ENCODE measurements around the gene MUL1.

The MUL1 gene

GRCh38 chr1:20493839-20494608, 13.9 kb downstream of the MUL1 start (continued):
- TF ChIP-seq ZBTB20 (tag by site-specific recombination; IDR thresholded peaks at IDR 0.05) (no peak), OVOL3 (tag by site-specific recombination; IDR thresholded peaks at IDR 0.05) (no peak), ZNF280C (tag by site-specific recombination; IDR thresholded peaks at IDR 0.05) (no peak), ZBTB11 (tag by site-specific recombination; conservative IDR thresholded peaks at IDR 0.05; ENCODE audit: low read depth) (no peak), ZNF239 (tag by site-specific recombination; IDR thresholded peaks at IDR 0.05) (no peak), ZNF596 (tag by site-specific recombination; IDR thresholded peaks at IDR 0.05) (no peak), OSR2 (tag by site-specific recombination; IDR thresholded peaks at IDR 0.05) (no peak), ZEB2 (tag by site-specific recombination; IDR thresholded peaks at IDR 0.05) (no peak), YY1 (tag by site-specific recombination; IDR thresholded peaks at IDR 0.05) (no peak), ZNF580 (tag by site-specific recombination; IDR thresholded peaks at IDR 0.05) (no peak), ZFP69B (tag by site-specific recombination; IDR thresholded peaks at IDR 0.05) (no peak), GLI2 (tag by site-specific recombination; IDR thresholded peaks at IDR 0.05; ENCODE audit: borderline replicate concordance, low read depth) (no peak), ZNF670 (tag by site-specific recombination; IDR thresholded peaks at IDR 0.05; ENCODE audit: low read depth) (no peak), ZBTB49 (tag by site-specific recombination; IDR thresholded peaks at IDR 0.05; ENCODE audit: low read depth) (no peak), ZXDB (tag by site-specific recombination; IDR thresholded peaks at IDR 0.05) (no peak), HOXD13 (CRISPR knock-in tag; IDR thresholded peaks at IDR 0.05; ENCODE audit: borderline replicate concordance) (no peak), ZBTB48 (tag by site-specific recombination; IDR thresholded peaks at IDR 0.05) (peak; percentile 64; the same call in 1 of the 2 replicates), ZNF530 (tag by site-specific recombination; IDR thresholded peaks at IDR 0.05; ENCODE audit: low read depth) (no peak), ZNF214 (tag by site-specific recombination; IDR thresholded peaks at IDR 0.05; ENCODE audit: borderline replicate concordance) (no peak), ZNF76 (tag by site-specific recombination; IDR thresholded peaks at IDR 0.05; ENCODE audit: borderline replicate concordance, low read depth) (no peak), ZNF140 (tag by site-specific recombination; IDR thresholded peaks at IDR 0.05) (no peak), ZNF529 (tag by site-specific recombination; IDR thresholded peaks at IDR 0.05; ENCODE audit: insufficient replicate concordance) (no peak)

All from HEK293 (cell line).